Mammary epithelial cell (primary cell): Measurements from ENCODE around the gene CABLES1.

Source experiments
- EZH2 ChIP-seq: IDR thresholded peaks from 2 replicates; pipeline ENCODE4 v1.6.1; 2012; ENCODE audit warnings: low read length, inconsistent platforms, borderline replicate concordance
- TF ChIP-seq, protein P1 (sequence below), 2 donors: IDR thresholded peaks in 1 of 2; conservative IDR thresholded peaks in 1 of 2; 2 replicates each; pipeline ENCODE4 v1.5.1; 2011 to 2012; ENCODE audit warnings: inconsistent platforms in 2 of 2, low read length in 2 of 2, mild to moderate bottlenecking in 2 of 2, control low read depth in 1 of 2, low read depth in 1 of 2; ENCODE audit not compliant: insufficient read depth in 1 of 2; ENCODE audit errors: extremely low read depth in 1 of 2

DNA sequence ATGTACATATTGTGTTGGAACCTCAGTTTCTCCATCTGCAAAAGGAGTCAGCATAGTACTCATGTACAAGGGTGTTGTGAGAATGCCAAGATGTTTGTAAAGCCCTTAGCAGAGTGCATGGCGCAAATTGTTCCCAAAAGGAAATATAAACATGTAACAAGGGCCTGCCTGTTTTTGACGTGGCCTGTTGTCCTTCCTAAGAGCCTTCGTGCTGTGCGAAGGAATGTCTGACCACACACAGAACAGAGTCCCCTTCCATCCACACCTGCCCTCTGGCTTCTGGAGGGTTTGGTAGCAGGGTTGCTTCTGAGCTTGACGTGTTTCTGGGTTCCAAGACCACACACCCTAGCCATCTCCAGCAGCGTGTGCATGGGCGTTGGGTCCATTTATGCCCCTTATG, 34.9 kb downstream of the CABLES1 start:
- TF ChIP-seq, protein P1, sequence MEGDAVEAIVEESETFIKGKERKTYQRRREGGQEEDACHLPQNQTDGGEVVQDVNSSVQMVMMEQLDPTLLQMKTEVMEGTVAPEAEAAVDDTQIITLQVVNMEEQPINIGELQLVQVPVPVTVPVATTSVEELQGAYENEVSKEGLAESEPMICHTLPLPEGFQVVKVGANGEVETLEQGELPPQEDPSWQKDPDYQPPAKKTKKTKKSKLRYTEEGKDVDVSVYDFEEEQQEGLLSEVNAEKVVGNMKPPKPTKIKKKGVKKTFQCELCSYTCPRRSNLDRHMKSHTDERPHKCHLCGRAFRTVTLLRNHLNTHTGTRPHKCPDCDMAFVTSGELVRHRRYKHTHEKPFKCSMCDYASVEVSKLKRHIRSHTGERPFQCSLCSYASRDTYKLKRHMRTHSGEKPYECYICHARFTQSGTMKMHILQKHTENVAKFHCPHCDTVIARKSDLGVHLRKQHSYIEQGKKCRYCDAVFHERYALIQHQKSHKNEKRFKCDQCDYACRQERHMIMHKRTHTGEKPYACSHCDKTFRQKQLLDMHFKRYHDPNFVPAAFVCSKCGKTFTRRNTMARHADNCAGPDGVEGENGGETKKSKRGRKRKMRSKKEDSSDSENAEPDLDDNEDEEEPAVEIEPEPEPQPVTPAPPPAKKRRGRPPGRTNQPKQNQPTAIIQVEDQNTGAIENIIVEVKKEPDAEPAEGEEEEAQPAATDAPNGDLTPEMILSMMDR (conservative IDR thresholded peaks at IDR 0.05 in 1 of 2, IDR thresholded peaks at IDR 0.05 in 1 of 2; ENCODE audit: extremely low read depth in 1 of 2, insufficient read depth in 1 of 2, low read depth in 1 of 2, low read length in 2 of 2), result no peak
- no peak for TF ChIP-seq EZH2
